B cell (primary cell): ENCODE data around the gene DYNC1I2. TPM values are rescaled to one million over a fixed set of nuclear protein-coding genes. Genes with fewer than 3 reads are reported as not detected.

ENCODE experiments used
- ATAC-seq: fragments of 200-7000 bp; cut with Tn5 transposase; one replicate; pipeline ENCODE4 v1.10.0; 2021; ENCODE audit warnings: low read depth, mild to moderate bottlenecking, moderate number of reproducible peaks, moderate library complexity
- CTCF ChIA-PET: fragments of 350-600 bp; sonication (Branson Sonifier 250); formaldehyde crosslinking; loops from one replicate; lab custom pipeline; 2021; ENCODE audit warnings: antibody characterized with exemption, inconsistent platforms; lab: Charles Lee
- POLR2A ChIA-PET: fragments of 350-600 bp; sonication (Branson Sonifier 250); formaldehyde crosslinking; loops from one replicate; lab custom pipeline; 2021; ENCODE audit warnings: antibody characterized with exemption; lab: Charles Lee
- DNase-seq: peaks from one replicate; pipeline ENCODE4 v3.0.0; 2013
- H2AFZ ChIP-seq: 2 replicates; pipeline ENCODE4 v1.6.1; 2012; ENCODE audit warnings: mild to moderate bottlenecking, low read depth, low read length; ENCODE audit not compliant: insufficient read depth, poor library complexity, severe bottlenecking
- H3K27ac ChIP-seq, 2 donors: 1 replicate in 1 of 2; 2 replicates in 1 of 2; pipeline ENCODE4 v1.5.1; 2012 to 2013; ENCODE audit warnings: low read length in 2 of 2, mild to moderate bottlenecking in 2 of 2, moderate library complexity in 1 of 2
- H3K27me3 ChIP-seq, 4 experiments: fragments of 200-600 bp in 1 of 4; sonication (generic) in 1 of 4; replicated peaks in 1 of 4; 1 replicate in 2 of 4; 2 replicates in 2 of 4; pipeline versions ENCODE4 v1.6.1 to v1.7.0; 2013 to 2016; ENCODE audit warnings: low read length in 3 of 4, mild to moderate bottlenecking in 2 of 4, mixed read lengths in 1 of 4, moderate library complexity in 1 of 4; ENCODE audit not compliant: insufficient read depth in 4 of 4, control insufficient read depth in 3 of 4; ENCODE audit errors: control extremely low read depth in 1 of 4
- H3K36me3 ChIP-seq, 2 experiments: replicated peaks in 1 of 2; 1 replicate in 1 of 2; 2 replicates in 1 of 2; pipeline versions ENCODE4 v1.6.1 to v1.7.1; 2013; ENCODE audit warnings: low read length in 1 of 2; ENCODE audit not compliant: insufficient read depth in 2 of 2, control insufficient read depth in 1 of 2; ENCODE audit errors: control extremely low read depth in 1 of 2, extremely low read depth in 1 of 2
- H3K4me1 ChIP-seq, 2 donors: fragments of 200-600 bp in 1 of 2; sonication (generic) in 1 of 2; 1 replicate in 1 of 2; 2 replicates in 1 of 2; pipeline versions ENCODE4 v1.5.1 to v1.6.1; 2013 to 2017; ENCODE audit warnings: low read length in 2 of 2; ENCODE audit not compliant: control insufficient read depth in 2 of 2, insufficient read depth in 2 of 2
- H3K4me2 ChIP-seq: replicated peaks from 2 replicates; pipeline ENCODE3; 2012; ENCODE audit warnings: mild to moderate bottlenecking, low read depth, low read length; ENCODE audit not compliant: poor library complexity, severe bottlenecking
- H3K4me3 ChIP-seq, 5 experiments: fragments of 200-600 bp in 1 of 5; sonication (generic) in 1 of 5; 1 replicate in 3 of 5; 2 replicates in 2 of 5; pipeline versions ENCODE4 v1.5.1 to v1.7.0; 2011 to 2016; ENCODE audit warnings: low read length in 4 of 5, mild to moderate bottlenecking in 4 of 5, low read depth in 2 of 5, control low read depth in 1 of 5, moderate library complexity in 1 of 5; ENCODE audit not compliant: insufficient read depth in 1 of 5; ENCODE audit errors: control extremely low read depth in 1 of 5, extremely low read depth in 1 of 5
- H3K79me2 ChIP-seq: fragments of 200-600 bp; sonication (generic); one replicate; pipeline ENCODE4 v1.6.0; 2016; ENCODE audit warnings: low read length; ENCODE audit not compliant: control insufficient read depth, insufficient read depth
- H3K9ac ChIP-seq: fragments of 200-600 bp; sonication (generic); 2 replicates; pipeline ENCODE4 v1.6.1; 2017; ENCODE audit warnings: mild to moderate bottlenecking, low read length, moderate library complexity
- H3K9me3 ChIP-seq, 3 donors: one replicate each; pipeline versions ENCODE4 v1.6.1 to v1.7.1; 2013; ENCODE audit warnings: low read length in 2 of 3; ENCODE audit not compliant: control insufficient read depth in 2 of 3, insufficient read depth in 1 of 3; ENCODE audit errors: control extremely low read depth in 1 of 3
- H4K20me1 ChIP-seq: 2 replicates; pipeline ENCODE4 v1.6.0; 2012; ENCODE audit warnings: mild to moderate bottlenecking, low read length; ENCODE audit not compliant: insufficient read depth, control insufficient read depth, poor library complexity, severe bottlenecking
- H3K27ac Mint-ChIP-seq: one replicate; pipeline ENCODE4 v1.8.0; 2021; ENCODE audit warnings: mixed read lengths
- H3K27me3 Mint-ChIP-seq: one replicate; pipeline ENCODE4 v1.8.0; 2021; ENCODE audit warnings: mixed read lengths
- H3K4me1 Mint-ChIP-seq: one replicate; pipeline ENCODE4 v1.8.0; 2021; ENCODE audit warnings: mixed read lengths
- H3K4me3 Mint-ChIP-seq: one replicate; pipeline ENCODE4 v1.8.0; 2021; ENCODE audit warnings: mixed read lengths
- H3K9me3 Mint-ChIP-seq: one replicate; pipeline ENCODE4 v1.8.0; 2022; ENCODE audit warnings: mixed read lengths; ENCODE audit not compliant: insufficient read depth
- EZH2 ChIP-seq: IDR thresholded peaks from 2 replicates; pipeline ENCODE4 v1.6.1; 2012; ENCODE audit warnings: borderline replicate concordance, low read depth, mild to moderate bottlenecking, moderate library complexity, low read length; ENCODE audit not compliant: insufficient read depth, poor library complexity, severe bottlenecking
- WGBS: methylation state at CpG from one replicate; pipeline ENCODE4 v1.1.5; 2013; ENCODE audit warnings: missing lambda C conversion rate; ENCODE audit not compliant: insufficient coverage; 5-methylcytosine and 5-hydroxymethylcytosine counted together
- intact Hi-C: fragments of 100-400 bp; cut with micrococcal nuclease; formaldehyde crosslinking; loops from one replicate; pipeline ENCODE4 v1.10.0; 2022
- polyA plus RNA-seq: library from polyadenylated mRNA; depleted of rRNA; stranded (reverse); fragments of >200 nt; gene quantifications from 2 replicates; pipeline ENCODE4 v1.2.3, GENCODE V29; 2012
- total RNA-seq, 2 donors: library from RNA; stranded (reverse); fragments of 120-200 nt in 1 of 2; gene quantifications; 1 replicate in 1 of 2; 2 replicates in 1 of 2; pipeline versions ENCODE4 v1.2.3 to v1.2.4, GENCODE V29; 2013 to 2022
- TF ChIP-seq, protein P1 (sequence below): fragments of 200-600 bp; IDR thresholded peaks from one replicate; pipeline ENCODE4 v1.8.0; 2022; ENCODE audit warnings: antibody characterized with exemption, mild to moderate bottlenecking

Gene DYNC1I2
- total and polyA plus RNA-seq, 2 donors (not counting 1 experiment from before 2014, with no cell fraction given): 20.4 to 57.6 TPM

DNA sequence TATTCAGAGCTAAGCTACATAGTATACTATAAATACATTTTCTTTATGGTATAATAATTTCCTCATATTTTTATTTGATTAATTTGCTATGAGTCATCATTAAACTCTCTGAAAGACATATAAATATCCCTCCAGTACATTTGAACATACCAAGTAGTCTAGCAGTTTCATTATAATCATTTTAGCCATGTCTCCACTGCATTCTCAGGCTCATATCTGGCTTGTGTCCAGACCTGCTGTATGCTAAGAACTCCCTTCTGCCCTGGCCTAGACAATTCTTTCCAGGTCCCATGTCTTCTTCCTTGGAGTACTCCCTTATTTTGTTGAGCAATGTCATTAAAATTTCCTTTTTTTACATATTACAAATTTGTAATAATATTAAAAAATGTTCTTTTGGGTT, 16.6 kb upstream of the DYNC1I2 start:
- Mint-ChIP-seq H3K9me3 (no peaks in the 10 kb centered on the region), H3K27me3 (peaks cover 23% of the 10 kb centered on the region), H3K4me1 (no peaks in the 10 kb centered on the region), H3K4me3 (no peak overlapping the region), H3K27ac (no peak overlapping the region)
- Histone ChIP-seq H3K9ac (no peak overlapping the region), H3K27me3 (peaks cover 0 to 3% (median 0%) of the 10 kb centered on the region in 4 experiments), H3K9me3 (no peaks in the 10 kb centered on the region), H3K4me3 (no peak overlapping the region), H2AFZ (no peak overlapping the region), H3K4me1 (no peaks in the 10 kb centered on the region), H3K4me2 (no peak overlapping the region), H4K20me1 (no peaks in the 10 kb centered on the region), H3K79me2 (no peaks in the 10 kb centered on the region), H3K27ac (no peak overlapping the region), H3K36me3 (no peaks in the 10 kb centered on the region)
- DNase-seq: no peak
- POLR2A ChIA-PET: no interaction called here
- intact Hi-C loops: no loop called here
- TF ChIP-seq EZH2: no peak
- TF ChIP-seq, protein P1, sequence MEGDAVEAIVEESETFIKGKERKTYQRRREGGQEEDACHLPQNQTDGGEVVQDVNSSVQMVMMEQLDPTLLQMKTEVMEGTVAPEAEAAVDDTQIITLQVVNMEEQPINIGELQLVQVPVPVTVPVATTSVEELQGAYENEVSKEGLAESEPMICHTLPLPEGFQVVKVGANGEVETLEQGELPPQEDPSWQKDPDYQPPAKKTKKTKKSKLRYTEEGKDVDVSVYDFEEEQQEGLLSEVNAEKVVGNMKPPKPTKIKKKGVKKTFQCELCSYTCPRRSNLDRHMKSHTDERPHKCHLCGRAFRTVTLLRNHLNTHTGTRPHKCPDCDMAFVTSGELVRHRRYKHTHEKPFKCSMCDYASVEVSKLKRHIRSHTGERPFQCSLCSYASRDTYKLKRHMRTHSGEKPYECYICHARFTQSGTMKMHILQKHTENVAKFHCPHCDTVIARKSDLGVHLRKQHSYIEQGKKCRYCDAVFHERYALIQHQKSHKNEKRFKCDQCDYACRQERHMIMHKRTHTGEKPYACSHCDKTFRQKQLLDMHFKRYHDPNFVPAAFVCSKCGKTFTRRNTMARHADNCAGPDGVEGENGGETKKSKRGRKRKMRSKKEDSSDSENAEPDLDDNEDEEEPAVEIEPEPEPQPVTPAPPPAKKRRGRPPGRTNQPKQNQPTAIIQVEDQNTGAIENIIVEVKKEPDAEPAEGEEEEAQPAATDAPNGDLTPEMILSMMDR: no peak
- CTCF ChIA-PET: no interaction called here
- ATAC-seq: no peak

DNA sequence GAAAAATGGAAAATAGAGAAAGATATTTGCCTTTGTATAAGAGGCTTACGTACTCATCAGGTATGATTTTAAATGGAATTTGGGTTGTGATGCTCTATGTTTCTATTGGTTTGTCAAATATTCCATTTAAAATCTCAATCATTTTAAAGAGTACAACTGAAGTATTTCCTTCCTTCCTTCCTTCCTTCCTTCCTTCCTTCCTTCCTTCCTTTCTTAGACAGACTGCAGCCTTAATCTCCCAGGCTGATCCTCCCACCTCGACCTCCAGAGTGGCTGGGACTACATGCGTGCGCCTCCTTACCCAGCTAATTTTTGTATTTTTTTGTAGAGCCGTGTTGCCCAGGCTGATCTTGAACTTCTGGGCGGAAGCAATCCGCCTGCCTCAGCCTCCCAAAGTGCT, 15.4 kb upstream of the DYNC1I2 start:
- ChIA-PET POLR2A (no interaction called here), CTCF (no interaction called here)
- intact Hi-C loops: no loop called here
- H2AFZ ChIP-seq: no peak overlapping the region
- no peak overlapping the region for H3K4me2 ChIP-seq
- Mint-ChIP-seq H3K9me3 (no peaks in the 10 kb centered on the region), H3K27me3 (peaks cover 23% of the 10 kb centered on the region), H3K4me3 (no peak overlapping the region), H3K4me1 (no peaks in the 10 kb centered on the region), H3K27ac (no peak overlapping the region)
- no peaks in the 10 kb centered on the region for H3K36me3 ChIP-seq
- TF ChIP-seq, protein P1: no peak
- no peak for TF ChIP-seq EZH2
- H3K4me1 ChIP-seq: no peaks in the 10 kb centered on the region
- no peak for ATAC-seq
- DNase-seq: no peak
- no peaks in the 10 kb centered on the region for H3K79me2 ChIP-seq
- peaks cover 0 to 3% (median 0%) of the 10 kb centered on the region in 4 experiments for H3K27me3 ChIP-seq
- H4K20me1 ChIP-seq: no peaks in the 10 kb centered on the region
- no peak overlapping the region for H3K4me3 ChIP-seq
- no peak overlapping the region for H3K27ac ChIP-seq
- no peak overlapping the region for H3K9ac ChIP-seq
- no peaks in the 10 kb centered on the region for H3K9me3 ChIP-seq
- 94% methylated on average over 6 of the region's 7 CpGs for WGBS
